ENCODE data around the gene KHDC1L.
"Not testable (repeated sequence)": the region's sequence is repeated elsewhere in the genome, so short reads cannot be mapped to it uniquely, and the experiment has no call there.

The KHDC1L gene, protein sequence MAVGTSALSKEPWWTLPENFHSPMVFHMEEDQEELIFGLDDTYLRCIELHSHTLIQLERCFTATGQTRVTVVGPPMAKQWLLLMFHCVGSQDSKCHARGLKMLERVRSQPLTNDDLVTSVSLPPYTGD

GRCh38 chr6:73225396-73225795, at the start of gene KHDC1L:
Gene KHDC1L (minus strand): TSS chr6:73225496. CDS start chr6:73225408, 88 bp downstream.
- FAIRE-seq, result no peak

DNA sequence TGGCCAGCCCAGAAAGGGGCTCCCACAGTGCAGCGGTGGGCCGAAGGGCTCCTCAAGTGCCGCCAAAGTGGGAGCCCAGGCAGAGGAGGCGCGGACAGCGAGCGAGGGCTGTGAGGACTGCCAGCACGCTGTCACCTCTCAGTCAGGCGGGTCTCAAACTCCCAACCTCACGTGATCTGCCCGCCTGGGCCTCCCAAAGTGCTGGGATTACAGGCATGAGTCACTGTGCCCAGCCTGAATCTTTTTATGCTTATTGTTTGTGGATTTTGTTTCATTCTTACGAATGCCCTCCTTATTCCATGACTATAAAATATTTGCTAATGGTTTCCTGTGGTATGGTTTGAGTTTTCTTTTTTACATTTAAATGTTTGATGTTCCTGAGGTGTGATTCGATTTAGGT, 44.0 kb upstream of the KHDC1L start:
- not testable (repeated sequence) for FAIRE-seq

- not testable (repeated sequence) for FAIRE-seq
Measured at GRCh38 chr6:73268896-73269295, 43.6 kb upstream of the KHDC1L start.

DNA sequence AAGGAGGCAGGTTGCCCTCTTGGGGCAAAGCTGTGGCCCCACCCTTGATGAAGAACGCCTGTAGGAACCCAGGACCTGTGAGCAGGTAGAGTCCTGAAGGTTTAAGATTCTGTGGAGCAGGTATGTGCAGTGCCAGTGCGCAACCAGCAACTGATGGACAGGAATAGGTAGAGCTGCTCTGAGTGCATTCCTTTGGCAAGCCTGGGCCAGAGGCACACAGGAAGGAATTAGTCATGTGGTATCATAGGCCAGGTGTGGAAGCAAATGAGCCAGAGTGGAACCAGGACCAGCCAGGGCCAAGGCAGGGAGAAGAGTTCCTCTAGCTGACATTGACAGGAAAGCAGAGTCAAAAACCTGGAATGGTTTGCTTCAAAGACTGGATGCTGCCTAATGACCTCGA, 39.1 kb upstream of the KHDC1L start:
- no peak for FAIRE-seq

DNA sequence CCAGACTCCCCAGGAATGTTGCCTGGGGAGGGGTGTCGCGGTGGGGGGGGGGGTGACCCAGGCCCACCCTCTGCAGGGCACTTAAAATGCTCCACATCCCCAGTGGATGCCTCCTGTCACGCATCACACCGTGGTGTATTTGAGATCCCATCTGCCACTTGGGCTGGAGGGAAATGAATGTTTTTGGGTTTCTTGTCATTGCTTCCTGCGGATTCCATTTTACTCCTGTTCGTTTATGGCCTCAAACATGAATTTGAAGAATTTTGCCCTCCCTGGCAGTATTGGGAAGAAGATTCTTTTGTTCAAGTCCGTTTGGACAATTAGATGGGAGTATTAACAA, 38.2 kb upstream of the KHDC1L start:
- no peak for FAIRE-seq

GRCh38 chr6:73262671-73263569, 37.6 kb upstream of the KHDC1L start, which contains the start of gene KHDC1:
Gene KHDC1 (minus strand): TSS chr6:73263196. CDS start chr6:73242517, 20,679 bp downstream.
- no peak for FAIRE-seq

GRCh38 chr6:73258721-73259120, 33.4 kb upstream of the KHDC1L start:
- no peak for FAIRE-seq

DNA sequence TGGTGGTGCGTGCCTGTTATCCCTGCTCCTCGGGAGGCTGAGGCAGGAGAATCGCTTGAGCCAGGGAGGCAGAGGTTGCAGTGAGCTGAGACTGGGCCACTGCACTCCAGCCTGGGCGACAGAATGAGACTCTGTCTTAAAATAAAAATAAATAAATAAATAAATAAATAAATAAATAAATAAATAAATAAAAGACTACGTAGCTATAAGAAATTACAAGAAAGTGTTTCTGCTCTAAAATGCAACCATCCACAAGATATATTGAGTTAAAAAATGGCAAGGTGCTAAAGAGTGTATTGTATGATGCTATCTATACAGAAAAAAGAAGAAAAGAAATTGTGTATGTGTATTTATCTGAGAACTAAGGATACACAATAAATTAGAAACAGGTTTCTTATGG, 29.0 kb upstream of the KHDC1L start:
- not testable (repeated sequence) for FAIRE-seq

GRCh38 chr6:73252703-73253102, 27.4 kb upstream of the KHDC1L start:
- FAIRE-seq, result no peak

GRCh38 chr6:73250016-73250415, 24.7 kb upstream of the KHDC1L start:
- no peak for FAIRE-seq

GRCh38 chr6:73248192-73248903, 23.1 kb upstream of the KHDC1L start:
- no peak for FAIRE-seq

DNA sequence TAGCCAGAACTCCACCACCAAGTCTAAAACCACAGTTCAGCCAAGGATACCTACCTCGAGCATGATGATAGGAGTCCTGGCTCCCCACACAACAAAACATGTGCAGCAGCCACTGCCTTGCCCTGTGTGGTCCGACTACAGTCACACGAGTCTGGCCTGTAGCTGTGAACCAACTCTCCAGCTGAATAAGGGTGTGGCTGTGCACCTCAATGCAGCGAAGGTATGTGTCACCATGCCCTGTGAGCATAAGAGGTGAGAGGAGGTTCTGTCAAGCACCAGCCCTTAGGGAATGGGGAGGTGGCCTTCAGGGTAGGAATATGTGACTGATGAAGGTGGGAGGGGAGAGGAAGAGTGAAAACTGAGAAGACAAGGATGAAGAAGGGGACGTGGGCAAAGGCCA, 16.7 kb upstream of the KHDC1L start:
- no peak for FAIRE-seq

DNA sequence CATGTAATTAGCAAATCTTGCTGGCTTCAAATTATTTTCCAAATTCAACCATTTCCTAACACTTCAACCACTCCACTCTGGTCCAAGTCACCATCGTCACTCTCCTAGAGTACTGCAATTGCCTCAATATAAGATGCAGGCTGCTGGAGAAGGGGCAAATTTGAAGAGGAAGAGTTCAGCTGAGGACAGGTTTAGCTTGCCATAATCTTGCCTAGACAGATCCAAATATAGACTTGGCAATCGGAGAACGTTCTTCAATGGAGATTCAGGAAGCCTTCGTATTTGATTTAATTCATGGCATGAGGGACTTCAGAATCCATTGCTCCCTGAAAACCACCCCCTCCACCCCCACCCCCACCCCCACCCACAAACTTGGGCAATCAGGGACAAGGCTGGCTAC, 15.4 kb upstream of the KHDC1L start:
- no peak for FAIRE-seq

- no peak for FAIRE-seq
Measured at GRCh38 chr6:73236144-73236750, 11.0 kb upstream of the KHDC1L start.

DNA sequence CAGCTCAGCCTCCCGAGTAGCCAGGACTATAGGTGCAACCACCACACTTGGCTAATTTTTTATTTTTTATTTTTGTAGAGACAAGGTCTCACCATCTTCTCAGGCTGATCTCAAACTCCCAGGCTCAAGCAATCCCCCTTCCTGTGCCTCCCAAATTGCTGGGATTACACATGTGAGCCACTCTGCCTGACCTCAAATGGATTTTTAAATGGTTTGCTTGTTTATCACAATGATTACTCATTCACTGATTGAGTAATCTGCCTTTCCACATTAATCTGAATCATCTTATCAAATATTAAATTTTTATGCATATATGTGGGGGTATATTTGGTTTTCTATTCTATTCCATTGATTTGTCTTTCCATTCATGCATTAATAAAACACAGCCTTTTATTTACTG, 9.4 kb upstream of the KHDC1L start:
- no peak for FAIRE-seq

- not testable (repeated sequence) for FAIRE-seq
Measured at GRCh38 chr6:73233971-73234370, 8.7 kb upstream of the KHDC1L start.

- no peak for FAIRE-seq
Measured at GRCh38 chr6:73233048-73233447, 7.8 kb upstream of the KHDC1L start.

DNA sequence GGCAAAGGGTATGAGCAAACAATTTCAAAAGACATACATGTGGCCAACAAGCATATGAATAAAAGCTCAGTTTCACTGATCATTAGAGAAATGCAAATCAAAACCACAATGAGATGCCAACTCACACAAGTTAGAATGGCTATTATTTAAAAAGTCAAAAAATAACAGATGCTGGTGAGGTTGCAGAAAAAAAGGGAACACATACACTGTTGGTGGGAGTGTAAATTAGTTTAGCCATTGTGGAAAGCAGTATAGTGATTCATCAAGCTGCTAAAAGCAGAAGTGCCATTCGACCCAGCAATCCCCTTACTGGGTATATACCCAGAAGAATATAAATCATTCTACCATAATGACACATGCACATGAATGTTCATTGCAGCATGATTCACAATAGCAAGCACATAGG, 6.7 kb upstream of the KHDC1L start:
- no peak for FAIRE-seq

GRCh38 chr6:73227606-73228255, 2.4 kb upstream of the KHDC1L start:
- FAIRE-seq, result no peak

DNA sequence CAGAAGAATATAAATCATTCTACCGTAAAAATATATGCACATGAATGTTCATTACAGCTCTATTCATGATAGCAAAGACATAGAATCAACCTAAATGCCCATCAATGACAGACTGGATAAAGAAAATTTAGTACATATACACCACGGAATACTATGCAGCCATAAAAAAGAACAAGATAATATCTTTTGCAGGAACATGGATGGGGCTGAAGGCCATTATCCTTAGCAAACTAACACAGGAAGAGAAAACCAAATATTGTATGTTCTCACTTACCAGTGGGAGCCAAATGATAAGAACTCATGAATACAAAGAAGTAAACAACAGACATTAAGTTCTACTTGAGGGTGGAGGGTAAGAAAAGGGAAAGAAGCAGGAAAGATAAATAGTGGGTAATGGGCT, 8.4 kb downstream of the KHDC1L start:
- FAIRE-seq, result no peak

GRCh38 chr6:73209117-73209516, 16.2 kb downstream of the KHDC1L start:
- FAIRE-seq, result no peak

DNA sequence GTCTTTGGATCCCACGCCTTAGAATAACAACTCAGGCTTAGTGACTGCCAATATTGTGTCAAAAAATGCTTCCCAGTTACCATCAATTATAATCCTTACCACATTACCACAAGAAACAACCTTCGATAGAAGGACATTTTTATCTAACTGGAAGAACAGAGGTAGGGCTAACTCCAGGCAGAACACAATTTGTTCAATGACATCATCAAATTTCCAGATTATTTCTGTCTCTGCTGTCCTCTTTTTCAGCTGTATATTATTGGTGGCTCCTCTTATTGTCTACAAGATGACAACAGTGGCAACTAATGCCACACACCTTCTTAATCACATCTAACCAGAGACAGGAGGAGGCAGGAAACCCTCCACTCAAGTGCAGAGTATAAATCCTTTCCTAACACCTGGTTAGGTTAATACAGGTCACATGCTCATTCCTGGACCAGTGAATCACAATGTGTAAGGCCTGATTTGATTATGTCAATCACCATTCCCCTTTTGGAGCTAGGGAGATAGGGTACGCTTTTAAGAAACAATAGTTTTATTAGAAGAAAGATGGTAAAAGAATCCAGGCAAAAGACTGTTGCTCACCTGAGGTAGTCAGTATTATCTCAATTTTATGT, 18.0 kb downstream of the KHDC1L start:
- FAIRE-seq, result no peak

All from TTC549 (cell line).